Activated naive CD8-positive, alpha-beta T cell treated with anti-CD3 and anti-CD28 coated beads for 36 hours (primary cell): ENCODE measurements around the gene KIAA0513. TPM values are rescaled to one million over a fixed set of nuclear protein-coding genes. Genes with fewer than 3 reads are reported as not detected.
"Not testable (repeated sequence)": the region's sequence is repeated elsewhere in the genome, so short reads cannot be mapped to it uniquely, and the experiment has no call there.

ENCODE experiments used
- DNase-seq: peaks from one replicate; pipeline ENCODE4 v3.0.0; 2021
- H3K27ac Mint-ChIP-seq: one replicate; pipeline ENCODE4 v1.8.0; 2022; ENCODE audit warnings: mild to moderate bottlenecking, moderate library complexity, mixed read lengths
- H3K27me3 Mint-ChIP-seq: one replicate; pipeline ENCODE4 v1.8.0; 2022; ENCODE audit warnings: mild to moderate bottlenecking, mixed read lengths
- H3K36me3 Mint-ChIP-seq: one replicate; pipeline ENCODE4 v1.8.0; 2021; ENCODE audit warnings: mild to moderate bottlenecking, mixed read lengths
- H3K4me1 Mint-ChIP-seq: one replicate; pipeline ENCODE4 v1.8.0; 2021; ENCODE audit warnings: mixed read lengths
- H3K4me3 Mint-ChIP-seq: one replicate; pipeline ENCODE4 v1.8.0; 2022; ENCODE audit warnings: mild to moderate bottlenecking, moderate library complexity, mixed read lengths
- H3K9me3 Mint-ChIP-seq: one replicate; pipeline ENCODE4 v1.8.0; 2022; ENCODE audit warnings: mixed read lengths
- total RNA-seq, 2 experiments: library from RNA; stranded (reverse); gene quantifications; one replicate each; pipeline ENCODE4 v1.2.3, GENCODE V29; 2021

KIAA0513 gene
- total RNA-seq, 2 experiments from 2014 or later = 2.4 to 3.3 TPM

- no peaks in the 10 kb centered on the region for H3K9me3 Mint-ChIP-seq
- H3K4me1 Mint-ChIP-seq = peaks cover 21% of the 10 kb centered on the region
- H3K27ac Mint-ChIP-seq = peak overlapping the region; percentile 79
- no peak overlapping the region for H3K4me3 Mint-ChIP-seq
- H3K27me3 Mint-ChIP-seq = no peaks in the 10 kb centered on the region
- DNase-seq = no peak
- H3K36me3 Mint-ChIP-seq = no peaks in the 10 kb centered on the region
Observed at GRCh38 chr16:85104821-85105391, 77.3 kb downstream of the KIAA0513 start.

DNA sequence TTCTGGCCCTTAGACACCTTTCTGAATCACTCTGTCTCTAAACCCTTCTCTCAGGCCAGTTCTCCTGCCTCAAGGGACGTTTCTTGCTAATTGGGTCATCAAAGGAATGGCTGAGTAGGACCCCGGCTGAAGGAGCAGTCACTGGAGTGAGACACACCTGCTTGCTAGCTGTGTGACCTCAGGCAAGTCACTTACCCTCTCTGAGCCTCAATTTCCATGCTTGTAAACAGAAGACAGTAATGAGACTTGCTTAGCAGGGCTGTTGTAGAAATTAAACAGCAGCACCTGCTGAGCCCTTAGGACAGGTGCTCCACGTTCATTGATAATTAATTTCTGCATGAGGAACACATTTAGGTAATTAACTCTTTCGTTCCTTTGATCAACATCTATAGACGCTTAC is 77.9 kb downstream of the KIAA0513 start:
- Mint-ChIP-seq H3K4me1 (peaks cover 21% of the 10 kb centered on the region), H3K4me3 (no peak overlapping the region), H3K27ac (peak overlapping the region; percentile 79), H3K36me3 (no peaks in the 10 kb centered on the region), H3K27me3 (no peaks in the 10 kb centered on the region), H3K9me3 (no peaks in the 10 kb centered on the region)
- DNase-seq = no peak

DNA sequence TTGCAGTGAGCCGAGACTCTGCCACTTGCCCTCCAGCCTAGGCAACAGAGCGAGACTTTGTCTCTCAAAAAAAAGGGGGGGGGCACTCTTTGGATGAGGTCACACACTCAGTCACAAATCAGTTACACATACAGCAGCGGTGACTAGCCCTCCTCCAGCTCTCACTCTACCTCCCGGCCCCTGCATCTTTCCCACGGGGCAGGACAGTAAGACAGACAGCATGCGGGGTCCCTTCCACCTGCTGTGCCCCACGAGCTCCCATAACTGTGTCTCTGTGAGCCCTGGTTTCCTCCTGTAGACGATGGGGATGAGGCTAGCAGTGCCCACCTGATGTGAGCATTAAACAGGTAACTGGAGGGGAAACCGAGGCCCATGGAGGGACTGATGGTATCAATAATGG is 79.5 kb downstream of the KIAA0513 start:
- DNase-seq = no peak
- Mint-ChIP-seq H3K4me1 (peaks cover 19% of the 10 kb centered on the region), H3K27ac (no peak overlapping the region), H3K9me3 (no peaks in the 10 kb centered on the region), H3K4me3 (no peak overlapping the region), H3K27me3 (no peaks in the 10 kb centered on the region), H3K36me3 (no peaks in the 10 kb centered on the region)

GRCh38 chr16:85107532-85107931 is 79.9 kb downstream of the KIAA0513 start:
- Mint-ChIP-seq H3K27me3 (no peaks in the 10 kb centered on the region), H3K9me3 (no peaks in the 10 kb centered on the region), H3K27ac (no peak overlapping the region), H3K4me3 (no peak overlapping the region), H3K36me3 (no peaks in the 10 kb centered on the region), H3K4me1 (peaks cover 18% of the 10 kb centered on the region)
- no peak for DNase-seq

GRCh38 chr16:85110105-85110504 is 82.5 kb downstream of the KIAA0513 start:
- Mint-ChIP-seq H3K36me3 (no peaks in the 10 kb centered on the region), H3K27ac (no peak overlapping the region), H3K9me3 (no peaks in the 10 kb centered on the region), H3K27me3 (no peaks in the 10 kb centered on the region), H3K4me1 (peaks cover 7% of the 10 kb centered on the region), H3K4me3 (no peak overlapping the region)
- no peak for DNase-seq

DNA sequence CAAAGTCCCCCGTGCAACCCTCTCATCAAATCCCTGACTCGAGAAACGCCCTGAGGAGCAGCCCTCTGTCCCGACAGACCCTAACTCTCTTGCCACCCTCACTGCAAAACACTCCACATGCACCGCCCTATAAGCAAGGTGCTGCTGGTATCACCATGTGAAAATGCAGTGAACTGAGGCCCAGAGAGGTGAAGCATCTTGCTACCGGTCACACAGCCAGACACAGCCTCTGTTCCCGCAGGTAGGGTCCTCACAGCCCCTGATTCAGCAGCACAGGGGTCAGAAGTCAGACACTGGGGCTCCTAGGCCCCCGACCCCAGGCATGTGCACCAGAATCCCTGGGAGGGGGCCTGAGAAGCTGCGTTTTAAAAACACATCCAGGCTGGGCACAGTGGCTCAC is 83.6 kb downstream of the KIAA0513 start:
- Mint-ChIP-seq H3K4me3 (no peak overlapping the region), H3K36me3 (no peaks in the 10 kb centered on the region), H3K27me3 (no peaks in the 10 kb centered on the region), H3K4me1 (peaks cover 7% of the 10 kb centered on the region), H3K27ac (no peak overlapping the region), H3K9me3 (no peaks in the 10 kb centered on the region)
- no peak for DNase-seq

DNA sequence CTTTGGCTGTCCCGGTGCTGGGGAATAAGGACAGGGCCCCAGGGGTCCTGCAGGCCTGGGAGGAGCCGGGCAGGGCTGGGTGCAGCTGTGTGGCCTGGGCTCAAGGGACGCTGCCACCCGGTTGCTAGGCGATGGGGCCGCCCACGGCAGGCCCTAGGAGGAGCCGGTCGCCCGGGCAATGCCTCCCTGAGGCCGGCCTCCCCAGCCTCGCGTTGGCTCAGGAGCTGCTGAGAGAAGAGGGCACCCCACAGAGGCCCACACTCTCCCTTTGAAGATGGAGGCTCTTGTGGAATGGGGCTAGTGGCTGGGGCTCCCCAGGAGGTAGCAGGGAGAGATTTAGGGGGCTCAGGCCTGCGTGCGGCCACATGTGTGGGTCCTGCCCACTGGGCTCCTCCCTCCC is 84.8 kb downstream of the KIAA0513 start, which contains the start of gene CIBAR2:
Gene CIBAR2 (minus strand): TSS at position 109 of the 400 bp plus-strand sequence. CDS start 120 bp downstream, outside the sequence.
- Mint-ChIP-seq H3K27me3 (no peaks in the 10 kb centered on the region), H3K36me3 (no peaks in the 10 kb centered on the region), H3K4me3 (no peak within 1 kb of the TSS), H3K27ac (no peak within 1 kb of the TSS), H3K9me3 (no peaks in the 10 kb centered on the region), H3K4me1 (peaks cover 7% of the 10 kb centered on the region)
- no peak for DNase-seq

GRCh38 chr16:85113168-85113733 is 85.7 kb downstream of the KIAA0513 start:
- H3K9me3 Mint-ChIP-seq = peaks cover 4% of the 10 kb centered on the region
- no peaks in the 10 kb centered on the region for H3K27me3 Mint-ChIP-seq
- DNase-seq = no peak
- H3K4me3 Mint-ChIP-seq = no peak overlapping the region
- no peak overlapping the region for H3K27ac Mint-ChIP-seq
- no peaks in the 10 kb centered on the region for H3K36me3 Mint-ChIP-seq
- H3K4me1 Mint-ChIP-seq = peaks cover 7% of the 10 kb centered on the region

GRCh38 chr16:85113913-85114312 is 86.3 kb downstream of the KIAA0513 start:
- DNase-seq = no peak
- Mint-ChIP-seq H3K9me3 (peaks cover 4% of the 10 kb centered on the region), H3K4me1 (peaks cover 7% of the 10 kb centered on the region), H3K27me3 (no peaks in the 10 kb centered on the region), H3K36me3 (no peaks in the 10 kb centered on the region), H3K4me3 (no peak overlapping the region), H3K27ac (no peak overlapping the region)

DNA sequence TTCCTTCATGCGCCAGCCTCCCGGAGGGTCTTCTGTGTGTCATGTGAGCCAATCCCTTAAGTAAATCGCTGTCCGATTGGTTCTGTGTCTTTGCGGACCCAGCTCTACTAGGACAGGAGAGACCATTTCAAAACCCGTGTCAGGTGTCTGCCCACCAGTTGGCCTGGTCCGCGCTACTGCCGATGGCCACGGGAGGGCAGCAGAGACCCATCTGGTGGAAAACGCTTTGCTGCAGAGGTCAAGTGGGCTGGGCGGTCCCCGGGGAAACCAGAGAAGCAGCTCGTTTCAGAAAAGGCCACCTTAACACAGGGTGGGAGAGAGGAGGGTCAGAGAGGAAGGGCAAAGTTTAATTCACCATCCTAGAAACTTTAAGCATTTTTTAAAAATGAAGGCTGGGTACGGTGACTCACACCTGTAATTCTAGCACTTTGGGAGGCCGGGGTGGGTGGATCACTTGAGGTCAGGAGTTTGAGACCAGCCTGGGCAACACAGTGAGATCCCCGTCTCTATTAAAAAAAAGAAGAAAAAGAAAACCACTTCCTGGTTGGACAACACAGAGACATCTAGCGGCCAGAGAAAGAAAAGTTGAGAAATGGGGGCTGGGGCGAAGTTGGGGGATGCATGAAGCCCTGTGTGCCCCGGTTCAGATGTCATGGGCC is 87.4 kb downstream of the KIAA0513 start:
- peak; percentile 82 for DNase-seq
- peaks cover 7% of the 10 kb centered on the region for H3K4me1 Mint-ChIP-seq
- H3K4me3 Mint-ChIP-seq = no peak overlapping the region
- peaks cover 4% of the 10 kb centered on the region for H3K9me3 Mint-ChIP-seq
- no peaks in the 10 kb centered on the region for H3K36me3 Mint-ChIP-seq
- no peak overlapping the region for H3K27ac Mint-ChIP-seq
- no peaks in the 10 kb centered on the region for H3K27me3 Mint-ChIP-seq

DNA sequence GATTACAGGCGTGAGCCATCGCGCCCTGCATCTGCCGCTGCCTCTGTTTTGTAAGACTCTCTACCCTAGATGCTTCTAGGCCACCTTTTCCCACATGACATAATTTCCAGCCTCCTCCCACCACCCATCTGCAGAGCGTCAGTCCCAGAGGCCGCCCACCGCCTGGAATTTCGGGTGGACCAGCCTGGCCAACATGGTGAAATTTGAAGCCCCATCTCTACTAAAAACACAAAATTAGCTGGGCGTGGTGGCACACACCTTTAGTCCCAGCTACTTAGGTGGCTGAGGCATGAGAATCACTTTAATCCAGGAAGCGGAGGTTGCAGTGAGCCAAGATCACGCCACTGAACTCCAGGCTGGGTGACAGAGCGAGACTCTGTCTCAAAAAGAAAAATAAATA is 89.8 kb downstream of the KIAA0513 start:
- no peak overlapping the region for H3K27ac Mint-ChIP-seq
- H3K36me3 Mint-ChIP-seq = no peaks in the 10 kb centered on the region
- H3K4me1 Mint-ChIP-seq = peaks cover 7% of the 10 kb centered on the region
- no peaks in the 10 kb centered on the region for H3K27me3 Mint-ChIP-seq
- H3K4me3 Mint-ChIP-seq = no peak overlapping the region
- no peak for DNase-seq
- H3K9me3 Mint-ChIP-seq = peaks cover 4% of the 10 kb centered on the region

GRCh38 chr16:85120006-85120340 is 92.4 kb downstream of the KIAA0513 start:
- Mint-ChIP-seq H3K36me3 (no peaks in the 10 kb centered on the region), H3K27me3 (no peaks in the 10 kb centered on the region), H3K9me3 (peaks cover 4% of the 10 kb centered on the region), H3K4me3 (no peak overlapping the region), H3K4me1 (peaks cover 6% of the 10 kb centered on the region), H3K27ac (no peak overlapping the region)
- no peak for DNase-seq

DNA sequence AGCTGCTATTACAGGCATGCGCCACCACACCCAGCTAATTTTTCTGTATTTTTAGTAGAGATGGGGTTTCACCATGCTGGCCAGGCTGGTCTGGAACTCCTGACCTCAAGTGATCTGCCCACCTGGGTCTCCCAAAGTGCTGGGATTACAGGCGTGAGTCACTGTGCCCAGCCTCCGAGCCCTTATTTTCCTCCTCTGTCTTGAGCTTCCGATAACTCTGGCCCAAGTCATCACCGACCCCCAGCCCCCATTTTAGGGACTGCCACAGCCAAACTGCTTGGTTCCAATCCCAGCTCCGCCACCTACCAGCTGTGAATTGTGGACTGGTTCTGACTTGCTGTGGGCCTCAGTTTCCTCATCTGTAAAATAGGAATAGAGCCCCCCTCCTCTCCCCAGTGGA is 95.8 kb downstream of the KIAA0513 start:
- peaks cover 14% of the 10 kb centered on the region for H3K4me1 Mint-ChIP-seq
- H3K27me3 Mint-ChIP-seq, H3K9me3 Mint-ChIP-seq, H3K36me3 Mint-ChIP-seq, H3K4me3 Mint-ChIP-seq, DNase-seq, H3K27ac Mint-ChIP-seq: not testable (repeated sequence)

DNA sequence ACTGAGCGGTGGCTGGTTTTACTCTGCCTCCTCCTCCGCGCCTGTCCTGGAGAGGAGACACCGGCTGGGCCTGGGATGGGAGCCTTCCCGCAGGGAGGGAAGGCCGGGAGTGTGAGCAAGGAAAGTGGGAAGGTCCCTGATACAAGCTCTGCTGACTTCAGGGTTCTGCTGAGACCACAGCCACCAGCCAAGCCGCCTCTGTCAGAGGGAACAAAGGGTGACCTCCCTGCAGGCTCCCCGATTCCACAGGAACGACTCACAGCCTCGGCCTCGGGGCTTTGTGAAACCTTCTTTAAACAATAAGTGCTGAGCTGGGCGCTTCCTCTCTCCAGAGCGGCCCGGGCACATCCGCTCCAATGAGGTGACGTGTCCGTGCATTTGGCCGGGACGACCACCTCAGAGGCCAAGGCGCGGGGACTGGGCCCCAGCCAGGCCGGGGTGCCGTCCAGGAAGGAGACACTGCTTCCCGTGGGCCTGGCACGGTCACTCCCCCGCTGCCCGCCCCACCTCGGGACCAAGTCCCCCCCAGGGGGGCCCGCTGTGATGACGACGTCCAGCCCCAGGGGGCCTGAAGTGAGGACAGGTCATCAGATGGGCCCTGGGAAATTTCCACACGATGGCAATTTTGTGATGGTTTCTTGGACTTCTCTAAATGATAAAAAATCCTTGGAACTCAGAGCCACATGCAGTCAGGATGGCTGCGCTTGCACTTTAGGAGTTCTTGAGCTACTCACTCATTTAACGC is 96.5 kb downstream of the KIAA0513 start:
- Mint-ChIP-seq H3K4me3 (no peak overlapping the region), H3K4me1 (peaks cover 14% of the 10 kb centered on the region), H3K27ac (no peak overlapping the region), H3K36me3 (no peaks in the 10 kb centered on the region), H3K27me3 (no peaks in the 10 kb centered on the region), H3K9me3 (no peaks in the 10 kb centered on the region)
- no peak for DNase-seq

GRCh38 chr16:85124636-85125346 is 97.2 kb downstream of the KIAA0513 start:
- DNase-seq = no peak
- Mint-ChIP-seq H3K4me1 (peaks cover 14% of the 10 kb centered on the region), H3K27ac (no peak overlapping the region), H3K27me3 (no peaks in the 10 kb centered on the region), H3K4me3 (no peak overlapping the region), H3K9me3 (no peaks in the 10 kb centered on the region), H3K36me3 (no peaks in the 10 kb centered on the region)
